Activated CD4-positive, alpha-beta T cell treated with anti-CD3 and anti-CD28 coated beads, Interleukin-2, Interleukin-4, amounts not matched to agents 100 ng/mL and 50 ng/mL, durations not matched to agents 16 hours and 8 hours (primary cell): ENCODE results near the gene ZNF541.

Experiments used
- DNase-seq: peaks from one replicate; pipeline ENCODE4 v3.0.0-alpha.2; 2020; ENCODE audit warnings: low spot score

Gene ZNF541

GRCh38 chr19:47542030-47542475, 30.9 kb downstream of the ZNF541 start:
- DNase-seq = no peak

DNA sequence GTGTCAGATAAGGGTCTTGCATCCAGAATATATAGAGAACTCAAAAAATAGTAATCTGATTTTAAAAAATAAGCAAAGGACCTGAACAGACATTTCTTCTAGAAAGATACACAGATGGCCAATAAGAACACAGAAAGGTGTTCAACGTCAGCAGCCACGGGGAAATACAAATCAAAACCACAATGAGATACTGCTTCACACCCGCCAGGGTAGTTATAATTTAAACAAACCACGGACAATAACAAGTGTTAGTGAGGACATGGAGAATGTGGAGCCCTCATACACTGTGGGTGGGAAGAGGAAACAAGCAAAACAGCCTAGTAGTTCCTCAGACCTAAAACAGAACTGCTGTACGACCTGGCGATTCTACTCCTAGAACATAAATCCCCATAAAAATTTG, 31.4 kb downstream of the ZNF541 start:
- DNase-seq = peak; percentile 10

DNA sequence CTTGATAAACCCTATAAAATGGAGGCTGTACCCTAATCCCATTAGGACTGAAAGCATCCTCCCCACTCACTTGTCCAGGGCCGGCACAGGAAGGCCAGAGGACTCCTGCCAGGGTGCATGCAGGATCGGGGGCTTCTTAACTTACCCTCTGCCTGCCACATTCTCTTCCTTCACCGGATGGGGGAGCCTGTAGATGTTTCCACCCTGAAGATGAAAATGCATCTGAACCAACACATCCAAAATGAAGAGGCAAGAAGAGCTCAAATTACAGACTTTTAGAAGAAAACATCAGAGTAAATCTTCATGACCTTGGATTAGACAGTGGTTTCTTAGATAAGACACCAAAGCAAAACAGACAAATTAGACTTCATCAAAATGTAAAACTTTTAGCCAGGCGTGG, 32.2 kb downstream of the ZNF541 start:
- DNase-seq = no peak

- DNase-seq = no peak
Measured at GRCh38 chr19:47539747-47540311, 33.1 kb downstream of the ZNF541 start.

DNA sequence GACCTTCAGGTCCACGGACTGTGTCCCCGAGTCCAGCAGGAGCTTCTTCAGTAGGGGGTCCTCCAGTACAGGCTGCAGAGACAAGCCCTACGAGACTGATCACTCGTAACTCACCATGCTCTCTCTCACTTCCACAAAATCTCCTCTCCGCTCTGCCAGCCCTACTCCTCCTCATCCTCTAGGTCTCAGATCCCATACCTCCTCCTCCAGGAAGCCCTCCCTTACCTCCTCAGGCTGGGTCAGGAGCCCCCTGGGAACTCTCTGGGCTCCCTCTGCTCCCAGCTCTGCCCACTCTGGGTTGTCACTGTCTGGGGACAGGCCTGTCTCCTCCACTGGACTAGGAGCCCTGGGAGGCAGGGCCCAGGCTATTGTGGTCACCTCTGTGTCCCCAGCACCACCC, 34.1 kb downstream of the ZNF541 start:
- no peak for DNase-seq

- no peak for DNase-seq
Measured at GRCh38 chr19:47537493-47537892, 35.5 kb downstream of the ZNF541 start.

DNA sequence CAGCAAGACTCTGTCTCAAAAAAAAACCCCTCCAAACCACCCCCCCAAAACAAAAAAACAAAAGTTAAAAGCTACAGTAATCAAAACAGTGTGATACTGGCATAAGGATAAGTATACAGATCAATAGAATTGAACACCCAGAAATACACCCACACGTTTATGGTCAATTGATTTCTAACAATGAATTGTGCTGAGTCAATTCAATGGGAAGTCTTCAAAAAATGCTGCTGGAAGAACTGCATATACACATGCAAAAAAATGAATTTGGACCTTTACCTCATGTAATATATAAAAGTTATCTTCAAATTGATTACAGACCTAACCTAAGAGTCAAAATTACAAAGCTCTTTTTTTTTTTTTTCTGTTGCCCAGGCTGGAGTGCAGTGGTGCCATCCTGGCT, 38.3 kb downstream of the ZNF541 start:
- no peak for DNase-seq

DNA sequence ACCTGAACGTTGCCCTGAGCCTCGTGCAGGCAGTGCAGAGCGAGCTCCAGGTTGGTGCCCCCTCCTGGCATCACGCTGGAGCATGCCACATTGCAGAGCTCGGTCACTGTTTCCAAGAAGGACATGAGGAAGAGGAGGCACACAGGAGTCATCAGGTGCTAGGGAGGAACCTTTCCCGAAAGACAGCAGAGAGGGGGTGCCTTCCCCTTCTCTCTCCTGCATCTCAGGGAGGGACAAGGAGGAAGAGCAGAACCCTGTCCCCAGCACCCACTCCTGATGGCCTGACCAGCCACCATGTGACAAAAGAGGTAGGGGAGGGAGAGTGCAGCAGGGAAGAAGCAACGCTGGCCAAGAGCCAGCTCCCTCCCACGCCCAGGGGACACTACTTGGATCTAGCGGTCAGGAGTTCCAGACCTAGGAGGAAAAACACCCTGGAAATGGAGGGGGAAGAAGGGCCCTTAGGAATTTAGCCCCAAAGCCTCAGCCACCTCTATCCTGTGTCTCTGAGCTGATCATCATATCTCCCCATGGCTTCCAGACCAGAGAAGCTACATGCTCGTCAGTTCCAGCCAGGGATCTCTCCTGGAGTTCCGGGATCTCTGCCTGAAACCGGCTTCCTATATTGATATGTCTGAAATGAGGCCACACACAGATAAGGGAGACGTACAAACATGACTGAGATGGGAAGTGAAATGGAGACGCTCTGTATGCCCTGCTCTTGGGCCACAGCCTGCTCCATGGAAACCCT, 41.1 kb downstream of the ZNF541 start:
- DNase-seq = no peak

GRCh38 chr19:47529018-47529742, 43.8 kb downstream of the ZNF541 start:
- DNase-seq = no peak

DNA sequence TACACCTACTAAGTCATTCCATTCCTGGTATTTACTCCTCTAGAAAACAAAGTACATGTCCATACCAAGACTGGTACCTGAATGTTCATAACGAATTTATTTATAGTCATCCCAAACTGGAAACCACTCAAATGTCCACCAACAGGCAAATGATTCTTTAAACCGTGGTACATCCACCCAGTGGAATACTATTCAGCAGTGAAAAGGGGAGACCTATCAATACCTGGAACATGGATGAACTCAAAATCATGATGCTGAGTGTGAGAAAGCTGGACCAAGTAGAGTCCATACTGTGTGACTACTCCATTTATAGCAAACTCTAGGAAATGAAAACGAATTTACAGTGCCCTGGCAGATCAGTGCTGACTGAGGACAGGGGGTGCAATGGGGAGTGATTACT, 46.1 kb downstream of the ZNF541 start:
- DNase-seq = no peak

DNA sequence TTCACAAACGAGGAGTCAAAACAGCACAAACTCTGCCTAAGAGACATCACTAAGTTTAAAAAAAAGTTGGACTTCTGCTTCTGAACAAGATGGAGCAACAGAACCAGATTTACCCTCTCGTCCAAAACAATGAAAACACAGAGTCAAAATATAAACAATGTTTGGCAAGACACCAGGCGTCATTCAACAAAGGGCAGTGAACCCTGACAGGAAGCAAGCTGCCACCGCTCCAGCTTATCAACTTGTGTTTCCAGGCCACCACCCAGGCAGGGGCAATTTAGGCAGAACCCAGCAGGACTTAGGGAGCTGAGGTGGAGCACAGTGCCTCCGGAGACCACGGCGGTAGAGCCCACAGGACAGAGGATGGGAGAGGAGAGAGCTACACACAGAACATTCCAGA, 49.5 kb downstream of the ZNF541 start:
- no peak for DNase-seq
